ENCODE measurements around the gene APOF. TPM values are rescaled to one million over a fixed set of nuclear protein-coding genes. Genes with fewer than 3 reads are reported as not detected.

Gene APOF
- total and polyA plus RNA-seq, 2 of the 8 experiments (the other 6 are each of a cell fraction or from before 2014, with no cell fraction given), result not detected

- Histone ChIP-seq H3K9me3 (ENCODE audit: insufficient read depth in 2 of 2, low read depth in 1 of 2, low read length in 1 of 2) (no peaks in the 10 kb centered on the region), H4K91ac (replicated peaks; ENCODE audit: insufficient read length, low read length) (no peak overlapping the region), H3K27ac (ENCODE audit: low read depth, low read length) (no peak overlapping the region), H2BK20ac (ENCODE audit: low read length) (no peak overlapping the region), H3K56ac (replicated peaks; ENCODE audit: insufficient read length, low read depth, low read length) (no peak overlapping the region), H2BK15ac (ENCODE audit: low read length) (no peak overlapping the region), H4K8ac (ENCODE audit: extremely low read depth, insufficient read depth, low read length) (no peak overlapping the region), H3K23me2 (ENCODE audit: low read depth, low read length) (no peaks in the 10 kb centered on the region), H3K36me3 (ENCODE audit: control insufficient read depth in 2 of 4, insufficient read depth in 4 of 4, low read length in 3 of 4) (no peaks in the 10 kb centered on the region), H4K20me1 (replicated peaks in 1 of 2; ENCODE audit: control insufficient read depth in 1 of 2, insufficient read depth in 2 of 2, low read length in 2 of 2) (no peaks in the 10 kb centered on the region), H2BK120ac (replicated peaks; ENCODE audit: low read depth, low read length) (no peak overlapping the region), H3K79me1 (ENCODE audit: low read depth, low read length) (no peaks in the 10 kb centered on the region), H3K4me2 (ENCODE audit: insufficient read depth in 1 of 2, low read depth in 2 of 2, low read length in 2 of 2) (no peak overlapping the region), H3K79me2 (ENCODE audit: control insufficient read depth in 1 of 2, insufficient read depth in 2 of 2, low read length in 2 of 2) (no peaks in the 10 kb centered on the region), H2AK5ac (ENCODE audit: low read depth, low read length) (no peak overlapping the region), H3K4me3 (ENCODE audit: extremely low read depth in 1 of 4, insufficient read depth in 2 of 4, low read depth in 3 of 4, low read length in 4 of 4) (no peak overlapping the region), H3K14ac (ENCODE audit: insufficient read length) (no peak overlapping the region), H3K27me3 (replicated peaks in 1 of 4; ENCODE audit: control insufficient read depth in 3 of 4, extremely low read depth in 1 of 4, insufficient read depth in 3 of 4, low read length in 3 of 4) (no peaks in the 10 kb centered on the region), H2BK12ac (ENCODE audit: low read depth, low read length) (no peak overlapping the region), H2BK5ac (ENCODE audit: low read depth, low read length) (no peak overlapping the region), H3K18ac (ENCODE audit: extremely low read depth, low read length) (no peak overlapping the region), H3K9ac (replicated peaks in 1 of 4; ENCODE audit: extremely low read depth in 1 of 4, low read depth in 3 of 4, low read length in 3 of 4) (no peak overlapping the region), H3K4ac (replicated peaks; ENCODE audit: insufficient read length, low read depth, low read length) (no peak overlapping the region), H2AFZ (ENCODE audit: low read length) (no peak overlapping the region), H3K4me1 (replicated peaks in 1 of 4; ENCODE audit: control insufficient read depth in 3 of 4, insufficient read depth in 4 of 4, low read length in 3 of 4) (peaks cover 0 to 3% (median under 1%) of the 10 kb centered on the region in 4 experiments; a peak in 2 of 7 replicates), H4K5ac (ENCODE audit: insufficient read length, low read depth, low read length) (no peak overlapping the region), H3K23ac (ENCODE audit: insufficient read length) (no peak overlapping the region)
- POLR2A ChIA-PET (ENCODE audit: partially characterized antibody), result interaction anchor here (1.1 to 1.4 kb wide), 4 partner anchors 14 to 67 kb away, joined by 3 read pairs; partner anchors contain the start of gene TIMELESS
- TF ChIP-seq SP1 (IDR thresholded peaks at IDR 0.05; ENCODE audit: low read depth, low read length) (no peak), MAFK (IDR thresholded peaks at IDR 0.05; ENCODE audit: low read depth, low read length) (no peak), SP2 (IDR thresholded peaks at IDR 0.05; ENCODE audit: low read length) (no peak), JUN (IDR thresholded peaks at IDR 0.05; ENCODE audit: low read depth, low read length) (no peak), HDAC2 (IDR thresholded peaks at IDR 0.05; ENCODE audit: borderline replicate concordance in 1 of 2, low read depth in 2 of 2, low read length in 2 of 2) (no peak), JUND (IDR thresholded peaks at IDR 0.05; ENCODE audit: low read length) (no peak), CBX8 (IDR thresholded peaks at IDR 0.05; ENCODE audit: borderline replicate concordance, low read depth, low read length) (no peak), NRF1 (IDR thresholded peaks at IDR 0.05; ENCODE audit: low read depth, low read length) (no peak)
- TF ChIP-seq, protein P1, sequence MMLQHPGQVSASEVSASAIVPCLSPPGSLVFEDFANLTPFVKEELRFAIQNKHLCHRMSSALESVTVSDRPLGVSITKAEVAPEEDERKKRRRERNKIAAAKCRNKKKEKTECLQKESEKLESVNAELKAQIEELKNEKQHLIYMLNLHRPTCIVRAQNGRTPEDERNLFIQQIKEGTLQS (IDR thresholded peaks at IDR 0.05; ENCODE audit: insufficient read depth, low read depth, low read length), result no peak
- CTCF ChIA-PET (ENCODE audit: partially characterized antibody), result interaction anchor here (0.6 to 1.3 kb wide), 4 partner anchors 65 to 197 kb away, joined by 3 to 4 read pairs (median 3); no protein-coding TSS in a partner anchor
- WGBS, 2 experiments (ENCODE audit: extremely low coverage in 1 of 2, insufficient coverage in 1 of 2, insufficient read length in 1 of 2, insufficient replicate concordance in 2 of 2, low coverage in 1 of 2, low lambda C conversion rate in 2 of 2, missing lambda C conversion rate in 1 of 2), result 92% methylated on average over 16 of the region's 16 CpGs; no CpG with 5 or more reads in 1 of the 2 experiments
- DNase-seq (ENCODE audit: low read depth in 1 of 2, low spot score in 2 of 2) (no peak), FAIRE-seq (no peak)
Measured at GRCh38 chr12:56382611-56383010, 20.0 kb upstream of the APOF start.
